ENCODE results near the gene ATP2A2.
"Not testable (repeated sequence)": the region's sequence is repeated elsewhere in the genome, so short reads cannot be mapped to it uniquely, and the experiment has no call there.

Gene ATP2A2

DNA sequence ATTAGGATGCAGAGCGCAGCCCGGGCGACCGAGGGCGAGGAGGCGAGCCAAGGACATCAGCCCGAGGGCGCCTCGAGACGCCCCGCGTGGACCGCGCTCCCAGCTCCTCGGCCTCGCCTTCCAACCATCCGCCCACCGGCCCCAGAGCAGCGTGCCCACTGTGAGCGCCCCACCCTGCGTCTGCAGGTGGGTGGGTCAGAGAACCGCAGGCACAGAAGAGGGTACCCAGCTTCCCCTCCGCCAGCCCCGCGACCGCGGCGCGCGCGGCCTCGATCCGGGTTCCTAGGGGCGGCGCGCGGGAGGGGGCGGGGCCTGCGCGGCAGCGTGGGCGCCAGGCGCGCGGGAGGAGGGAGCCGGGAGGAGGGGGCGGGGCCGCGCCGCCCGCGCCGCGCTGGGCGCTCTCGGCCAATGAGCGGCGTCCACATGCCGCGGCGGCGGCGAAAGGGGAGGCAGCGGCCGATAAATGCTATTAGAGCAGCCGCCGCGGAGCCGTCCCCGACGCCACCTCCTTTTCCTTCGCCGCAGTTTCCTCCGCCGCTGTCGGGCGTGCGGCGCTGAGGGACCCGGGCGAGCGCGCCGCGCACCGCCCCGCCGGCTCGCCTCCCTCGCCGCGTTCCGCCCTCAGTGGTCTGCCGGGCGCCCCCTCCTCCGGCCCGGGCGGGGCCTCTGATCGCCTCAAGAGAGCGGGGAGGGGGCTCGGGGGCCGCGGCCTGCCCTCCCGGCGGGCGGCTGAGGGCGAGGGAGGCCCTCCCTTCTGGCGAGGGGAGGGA lies at the start of gene ATP2A2:
TSS of gene ATP2A2 (plus strand) at position 469 of the 770 bp plus-strand sequence. CDS start 543 bp downstream, outside the sequence.
- DNase-seq: peak; percentile 91

DNA sequence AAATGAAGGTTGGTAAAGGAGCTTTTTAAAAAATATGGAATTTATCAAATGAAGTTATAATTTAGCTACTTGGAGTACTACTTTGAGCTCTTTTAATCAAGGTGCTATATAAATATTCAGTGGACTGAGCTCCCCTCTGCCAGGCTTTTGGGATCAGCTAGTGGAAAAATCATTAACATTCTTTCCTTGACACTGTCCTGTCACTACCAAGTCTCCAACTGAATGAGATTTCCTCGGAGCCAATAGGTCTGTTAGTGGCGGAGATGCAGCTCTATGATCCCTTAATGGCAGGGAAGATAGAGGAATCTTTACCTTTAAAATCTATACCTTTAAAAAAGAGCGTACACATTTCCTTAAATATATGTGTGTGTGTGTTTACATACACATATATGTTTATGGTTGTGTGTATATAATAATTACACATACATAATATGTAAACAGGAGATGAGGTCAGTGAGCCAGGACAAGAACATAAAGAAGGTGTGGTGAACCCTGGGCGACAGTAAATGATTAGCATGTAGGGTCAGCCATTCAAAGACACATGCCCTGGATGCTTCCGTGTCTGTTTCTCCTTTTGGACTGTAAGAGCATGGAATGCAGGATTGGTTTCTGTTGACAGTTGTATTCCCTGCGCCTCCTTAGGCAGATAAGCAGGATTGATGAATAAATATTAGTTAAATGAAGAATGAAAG lies 47.7 kb upstream of the ATP2A2 start:
- no peak for DNase-seq

DNA sequence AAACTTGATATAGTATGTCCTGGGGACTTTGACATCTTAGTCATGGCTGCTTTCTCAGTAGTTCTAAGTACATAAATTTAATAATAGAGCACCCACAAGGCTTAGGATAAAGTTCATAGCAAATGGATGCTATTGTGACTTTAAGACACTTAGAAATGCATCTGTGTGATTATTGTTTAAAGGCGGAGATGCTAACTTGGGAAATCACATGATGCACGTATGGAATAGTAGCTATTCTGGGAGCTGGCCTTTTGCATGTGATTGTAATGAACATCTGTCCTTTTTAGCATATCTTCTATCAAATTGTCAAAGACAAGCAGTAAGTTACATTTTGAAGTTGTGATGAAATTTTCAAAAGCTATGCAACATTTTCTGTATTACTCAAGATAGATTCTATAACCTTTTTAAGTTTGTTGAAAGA lies 46.7 kb upstream of the ATP2A2 start:
- DNase-seq: no peak

DNA sequence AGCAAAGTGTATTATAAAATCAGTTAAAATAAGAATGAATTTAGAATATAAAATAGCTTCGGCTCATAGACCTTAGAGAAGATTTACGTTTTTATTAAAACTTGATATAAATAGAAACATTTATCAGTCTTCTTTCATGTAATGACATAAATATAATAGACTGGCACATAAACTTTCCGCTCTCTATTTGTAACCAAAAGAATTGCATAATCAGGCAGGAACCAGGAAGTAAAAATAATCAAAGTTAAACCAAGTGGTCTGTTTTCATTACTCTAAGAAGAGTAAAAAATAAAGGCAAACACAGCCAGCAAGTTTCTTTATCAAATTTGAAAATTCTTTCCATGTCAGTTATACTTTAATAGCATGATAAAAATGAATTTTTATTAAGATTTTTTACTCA lies 46.3 kb upstream of the ATP2A2 start:
- DNase-seq: no peak

DNA sequence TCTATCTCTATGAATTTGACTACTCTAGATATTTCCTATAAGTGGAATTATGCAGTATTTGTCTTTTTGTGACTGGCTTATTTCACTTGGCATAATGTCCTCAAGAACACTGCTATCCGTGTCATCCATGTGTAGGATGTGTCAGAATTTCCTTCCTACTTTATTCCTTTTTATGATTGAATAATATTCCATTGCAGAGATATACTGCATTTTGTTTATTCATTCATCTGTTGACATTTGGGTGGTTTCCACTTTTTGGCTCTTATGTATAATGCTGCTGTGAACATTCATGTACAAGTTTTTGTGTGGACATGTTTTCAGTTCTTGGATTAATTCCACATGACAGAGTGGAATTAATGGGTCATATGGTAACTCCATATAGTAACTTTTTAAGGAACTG lies 45.7 kb upstream of the ATP2A2 start:
- DNase-seq: no peak

DNA sequence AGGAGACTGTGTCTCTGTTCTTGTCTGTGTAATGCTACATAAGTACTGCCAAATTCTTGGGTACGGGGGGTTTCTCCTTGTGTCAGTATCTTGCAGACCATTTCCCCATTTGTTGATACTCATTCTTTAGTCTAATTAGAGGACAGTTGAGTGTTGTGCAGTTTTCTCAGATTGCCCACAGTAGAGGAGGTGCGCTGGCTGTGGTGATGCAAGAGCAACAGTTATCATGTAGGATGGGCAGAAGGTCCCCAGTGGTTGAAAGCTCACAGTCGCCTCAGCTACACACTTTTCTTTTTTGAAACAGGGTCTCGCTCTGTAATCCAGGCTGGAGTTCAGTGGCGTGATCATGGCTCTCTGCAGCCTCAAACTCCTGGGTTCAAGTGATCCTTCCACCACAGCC lies 37.8 kb upstream of the ATP2A2 start:
- DNase-seq: no peak

DNA sequence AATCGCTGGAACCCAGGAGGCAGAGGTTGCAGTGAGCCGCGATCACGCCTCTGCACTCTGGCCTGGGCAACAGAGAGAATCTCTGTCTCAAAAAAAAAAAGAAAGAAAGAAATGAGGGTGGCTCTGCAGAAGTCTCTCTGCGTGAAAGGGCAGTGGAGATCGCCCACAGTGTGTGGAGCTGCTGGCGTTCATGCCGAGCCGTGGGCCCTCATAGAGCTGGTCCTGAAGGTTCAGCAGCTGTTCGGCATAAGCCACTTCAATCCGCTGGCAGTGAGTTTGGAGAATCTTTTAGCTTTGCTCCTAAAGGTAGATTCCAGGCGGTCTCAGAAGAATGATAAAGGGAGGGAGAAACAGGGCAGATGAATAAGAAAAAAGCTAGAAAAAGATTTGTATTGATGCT lies 36.7 kb upstream of the ATP2A2 start:
- DNase-seq: no peak

DNA sequence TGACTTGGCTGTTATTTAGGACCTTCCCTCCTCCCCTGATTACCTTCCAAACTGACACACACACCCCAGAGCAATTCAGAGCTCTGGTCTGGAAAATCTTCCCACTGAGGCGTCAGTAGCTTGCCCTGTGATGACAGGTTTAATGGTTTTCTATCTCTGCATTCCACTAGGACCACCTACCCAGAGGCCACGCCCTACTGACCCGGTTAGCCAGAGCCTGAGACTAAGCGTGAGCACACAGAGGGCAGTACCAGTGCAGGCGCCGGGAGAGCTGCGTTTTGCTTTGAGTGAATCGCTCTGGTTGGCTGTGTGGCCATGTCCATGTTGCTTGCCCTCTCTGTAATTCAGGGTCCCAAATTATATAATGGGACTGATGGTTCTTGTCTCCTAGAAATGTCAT lies 36.2 kb upstream of the ATP2A2 start:
- DNase-seq: no peak

DNA sequence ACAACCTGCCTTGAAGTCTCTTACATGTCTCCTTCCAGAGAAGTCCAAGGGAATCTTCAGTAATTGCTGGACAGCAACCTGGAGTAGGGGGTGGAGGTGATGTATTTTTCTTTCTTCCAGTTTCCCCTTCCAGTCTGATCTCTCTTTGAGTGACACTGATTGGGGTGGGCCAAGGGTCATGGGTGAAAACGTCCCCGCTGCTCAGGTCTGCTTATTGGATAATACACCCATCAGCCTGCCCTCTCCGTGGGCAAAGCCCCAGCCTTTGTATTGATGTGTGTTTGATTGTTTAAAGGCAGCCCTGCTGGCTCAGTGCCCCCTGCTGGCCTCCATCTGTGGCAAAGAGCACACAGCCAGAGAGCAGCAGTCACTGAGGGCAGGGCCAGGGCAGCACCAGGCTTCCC lies 35.7 kb upstream of the ATP2A2 start:
- DNase-seq: peak; percentile 45

DNA sequence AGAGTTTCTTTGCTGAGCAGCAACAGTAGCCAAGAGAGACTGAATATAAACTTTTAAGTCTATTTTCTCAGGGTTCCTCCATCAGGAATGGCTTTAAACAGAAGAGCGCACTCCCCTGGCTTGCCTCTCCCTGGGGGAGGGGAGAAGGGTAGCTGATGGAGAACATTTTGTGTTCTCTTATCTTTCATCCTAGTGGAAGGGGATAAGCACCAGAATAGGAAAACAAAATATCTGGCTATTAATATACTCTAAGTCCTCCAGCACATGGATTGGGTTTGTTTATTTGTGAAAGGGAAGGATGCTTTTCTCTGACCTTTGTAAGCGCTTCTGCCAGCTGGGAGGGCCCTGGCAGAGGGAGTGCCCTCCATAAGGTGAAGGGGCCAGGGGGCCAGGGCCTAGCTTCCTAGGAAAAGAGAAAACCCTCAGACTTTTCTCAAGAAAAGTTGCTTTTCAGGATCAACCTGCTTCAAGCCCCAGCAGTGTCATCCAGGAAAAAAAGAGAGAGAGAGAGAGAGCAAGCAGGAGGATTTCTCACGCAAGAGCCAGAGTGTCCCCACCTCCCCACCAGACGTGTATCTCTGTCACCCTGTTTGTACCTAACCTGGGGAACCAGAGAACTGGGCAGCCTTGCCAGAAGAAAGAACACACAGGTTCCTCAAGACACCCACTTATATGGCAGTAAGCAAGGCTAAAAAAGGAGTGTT lies 34.3 kb upstream of the ATP2A2 start:
- DNase-seq: no peak

DNA sequence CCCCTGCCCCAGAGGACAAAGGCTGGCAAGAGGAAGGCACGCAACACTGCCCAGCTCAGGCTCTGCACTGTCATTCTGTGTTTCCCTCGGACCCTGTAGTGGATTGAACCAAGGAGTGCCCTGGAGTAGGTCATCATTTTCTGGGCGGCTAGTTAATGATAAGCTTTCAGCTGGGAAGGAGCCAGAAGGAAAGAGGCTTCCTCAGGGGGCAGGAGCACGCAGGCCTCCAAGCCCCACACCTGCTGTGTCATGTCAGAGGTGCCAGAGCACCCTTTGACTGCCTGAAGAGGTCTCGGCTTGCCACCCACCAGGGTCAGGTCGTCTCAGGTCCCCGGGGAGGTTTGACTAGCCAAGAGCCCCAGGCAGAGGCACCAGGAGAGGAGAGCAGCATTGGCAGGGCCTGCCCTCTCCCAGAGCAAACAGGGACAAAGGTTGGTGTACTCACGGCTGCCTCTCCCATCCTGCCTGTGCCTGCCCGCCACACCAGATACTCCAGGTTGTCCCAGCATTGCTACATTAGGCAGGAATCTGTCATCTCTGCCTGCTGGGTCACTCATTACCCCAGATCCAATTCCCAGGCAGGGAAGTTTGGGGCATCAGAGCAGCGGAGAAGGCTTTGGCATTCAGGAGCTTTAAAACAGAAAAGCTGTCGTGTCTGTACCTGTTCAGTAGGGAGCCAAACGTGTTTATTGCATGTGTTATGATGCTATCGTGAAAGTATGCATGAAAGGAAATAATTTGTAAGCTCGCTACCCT lies 33.5 kb upstream of the ATP2A2 start:
- DNase-seq: no peak

DNA sequence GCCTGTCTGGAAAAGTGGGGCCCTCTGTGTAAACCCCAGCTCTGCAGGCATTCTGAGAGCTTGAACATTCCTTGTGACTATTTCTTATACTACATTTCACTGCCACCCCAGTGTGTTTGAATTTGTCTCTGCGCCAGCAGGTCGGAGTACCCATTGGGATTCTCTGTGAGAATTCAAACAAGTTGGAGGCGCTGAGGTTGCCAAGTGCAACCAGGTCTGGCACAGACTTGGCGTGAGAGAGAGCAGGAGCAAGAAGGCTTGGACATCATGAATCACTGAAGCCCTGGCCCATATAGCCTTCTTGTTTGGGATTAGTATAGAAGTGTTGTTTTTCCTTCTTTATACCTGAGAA lies 33.0 kb upstream of the ATP2A2 start:
- no peak for DNase-seq

DNA sequence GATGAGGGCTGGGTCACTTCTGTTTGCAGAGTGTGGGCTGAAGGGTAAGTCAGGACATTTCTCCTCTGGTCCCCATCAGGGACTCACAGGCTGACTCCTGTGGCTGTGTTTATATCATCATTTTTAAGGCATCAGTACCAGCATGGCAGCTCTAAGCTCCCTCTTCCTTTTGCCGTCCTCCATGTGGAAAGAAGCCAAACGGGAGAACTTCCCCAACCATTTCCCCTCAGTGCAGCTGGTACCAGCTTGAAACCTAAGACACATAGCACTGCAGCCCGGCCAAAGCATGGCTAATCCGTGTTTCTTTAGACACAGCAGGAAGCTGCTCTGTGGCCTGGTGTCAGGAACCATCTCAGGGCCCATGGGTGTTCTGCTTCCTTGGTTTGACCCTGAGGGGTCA lies 31.9 kb upstream of the ATP2A2 start:
- no peak for DNase-seq

DNA sequence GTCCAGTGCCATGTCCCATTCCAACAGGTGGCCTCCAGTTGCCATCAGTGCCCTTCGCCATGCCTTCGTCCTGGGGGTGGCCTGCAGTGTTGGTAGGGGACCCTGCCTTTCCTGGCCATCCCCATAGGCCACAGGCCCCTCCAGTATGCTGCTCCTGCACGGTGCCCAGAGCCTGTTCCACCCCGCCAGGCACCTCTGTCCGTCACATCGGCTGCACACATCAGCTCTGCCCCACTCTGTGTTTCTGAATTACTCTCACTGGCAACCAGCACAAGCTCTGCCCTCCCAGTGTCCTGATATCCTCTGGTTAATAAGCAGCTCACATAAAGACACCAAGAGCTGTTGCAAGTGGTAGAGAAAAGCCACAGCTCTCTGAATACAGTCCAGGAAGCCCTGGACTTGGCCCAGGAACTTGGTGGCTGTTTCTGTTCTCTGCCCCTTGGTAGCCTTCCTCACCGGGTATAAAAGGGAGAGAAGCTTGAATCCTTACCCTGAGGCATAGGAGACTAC lies 31.3 kb upstream of the ATP2A2 start:
- no peak for DNase-seq

DNA sequence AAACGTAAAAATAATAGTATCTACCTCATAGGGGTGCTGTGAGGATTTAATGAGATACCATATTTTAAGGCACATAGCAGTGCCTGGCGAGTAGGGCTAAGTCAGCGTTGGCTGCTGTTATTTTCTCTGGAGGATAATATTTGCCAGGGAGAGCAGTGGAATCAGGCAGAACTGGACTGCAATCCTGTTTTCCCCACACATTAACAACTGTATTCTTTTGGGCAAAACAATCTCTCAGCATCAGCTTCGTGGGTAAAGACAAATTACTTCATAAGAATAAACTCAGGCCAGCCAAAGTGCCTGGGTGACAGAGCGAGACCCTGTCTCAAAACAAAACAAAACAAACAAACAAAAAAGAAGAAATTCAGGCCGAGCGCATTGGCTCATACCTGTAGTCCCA lies 29.7 kb upstream of the ATP2A2 start:
- DNase-seq: no peak

DNA sequence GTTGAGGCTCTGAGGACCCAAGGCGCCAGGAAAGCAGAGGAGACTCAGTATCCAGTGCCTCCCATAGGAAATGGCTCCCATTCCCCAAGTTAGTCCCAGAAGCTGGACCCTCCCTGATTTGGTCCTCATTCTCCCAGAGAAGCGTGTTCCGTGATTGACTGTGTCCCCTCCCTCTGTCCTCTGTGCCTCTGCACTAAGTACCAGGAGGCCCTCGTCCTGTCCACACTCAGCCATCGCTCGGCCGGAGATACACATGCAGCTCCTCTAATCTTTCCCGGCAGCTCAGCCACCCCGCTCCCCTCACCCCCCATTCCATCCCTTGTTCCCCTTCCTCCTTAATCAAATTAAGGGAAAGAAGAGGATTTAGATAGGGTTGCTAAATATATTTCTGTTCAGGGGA lies 28.3 kb upstream of the ATP2A2 start:
- DNase-seq: no peak

DNA sequence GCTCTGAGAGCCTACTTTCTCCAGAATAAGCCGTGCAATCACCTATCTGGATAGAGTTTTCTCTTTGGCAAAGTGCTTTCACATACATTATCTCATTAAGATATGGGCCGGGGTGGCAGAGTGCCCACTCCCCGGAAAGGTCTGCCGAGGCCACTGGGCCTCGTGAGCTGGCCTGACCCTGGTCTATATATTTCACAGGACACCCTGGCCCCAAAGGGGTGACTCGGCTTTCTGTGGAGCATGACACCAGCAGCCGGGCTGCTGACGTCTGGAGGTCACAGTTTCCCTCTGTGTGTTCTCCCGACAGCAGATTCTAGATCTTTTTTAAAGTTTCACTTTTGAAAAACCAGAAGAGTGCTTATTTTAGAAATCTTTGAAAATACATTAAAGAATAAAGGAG lies 27.9 kb upstream of the ATP2A2 start:
- DNase-seq: no peak

DNA sequence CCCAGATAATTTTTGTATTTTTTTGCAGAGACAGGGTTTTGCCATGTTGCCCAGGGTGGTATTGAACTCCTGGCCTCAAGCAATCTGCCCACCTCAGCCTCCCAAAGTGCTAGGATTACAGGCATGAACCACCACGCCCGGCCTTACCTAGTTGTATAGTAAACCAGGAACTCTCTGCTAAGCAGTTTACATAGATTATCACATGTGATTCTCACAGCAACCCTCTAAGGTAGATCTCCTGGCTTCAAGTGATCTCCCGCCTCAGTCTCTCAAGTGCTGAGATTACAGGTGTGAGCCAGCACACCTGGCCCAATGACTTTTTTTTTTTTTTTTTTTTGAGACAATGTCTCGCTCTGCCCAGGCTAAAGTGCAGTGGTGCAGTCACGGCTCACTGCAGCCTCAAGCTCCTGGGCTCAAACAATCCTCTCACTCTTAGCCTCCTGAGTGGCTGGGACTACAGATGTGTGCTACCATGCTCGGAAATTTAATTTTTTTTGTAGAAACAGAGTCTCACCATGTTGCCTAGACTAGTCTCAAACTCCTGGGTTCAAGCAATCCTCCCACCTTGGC lies 26.0 kb upstream of the ATP2A2 start:
- DNase-seq: no peak

DNA sequence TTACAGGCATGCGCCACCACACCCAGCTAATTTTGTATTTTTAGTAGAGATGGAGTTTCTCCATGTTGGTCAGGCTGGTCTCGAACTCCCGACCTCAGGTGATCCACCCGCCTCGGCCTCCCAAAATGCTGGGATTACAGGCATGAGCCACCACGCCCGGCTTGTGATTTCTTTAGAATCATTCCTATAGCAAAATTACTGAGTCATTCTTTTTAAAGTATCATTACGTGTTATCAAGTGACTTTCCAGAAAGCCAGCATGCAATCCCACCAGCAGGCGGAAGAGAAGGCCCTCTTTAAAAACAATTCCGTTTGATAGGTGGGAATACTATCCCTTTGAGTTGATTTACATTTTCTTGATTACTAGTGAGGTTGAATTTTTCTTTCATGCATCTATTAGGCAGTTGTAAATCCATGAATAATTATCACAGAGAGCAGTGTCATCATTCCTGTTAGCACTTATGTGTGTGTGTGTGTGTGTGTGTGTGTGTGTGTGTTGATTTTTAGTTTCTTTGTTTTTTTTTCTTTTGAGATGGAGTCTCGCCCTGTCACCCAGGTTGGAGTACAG lies 25.1 kb upstream of the ATP2A2 start:
- DNase-seq: not testable (repeated sequence)

DNA sequence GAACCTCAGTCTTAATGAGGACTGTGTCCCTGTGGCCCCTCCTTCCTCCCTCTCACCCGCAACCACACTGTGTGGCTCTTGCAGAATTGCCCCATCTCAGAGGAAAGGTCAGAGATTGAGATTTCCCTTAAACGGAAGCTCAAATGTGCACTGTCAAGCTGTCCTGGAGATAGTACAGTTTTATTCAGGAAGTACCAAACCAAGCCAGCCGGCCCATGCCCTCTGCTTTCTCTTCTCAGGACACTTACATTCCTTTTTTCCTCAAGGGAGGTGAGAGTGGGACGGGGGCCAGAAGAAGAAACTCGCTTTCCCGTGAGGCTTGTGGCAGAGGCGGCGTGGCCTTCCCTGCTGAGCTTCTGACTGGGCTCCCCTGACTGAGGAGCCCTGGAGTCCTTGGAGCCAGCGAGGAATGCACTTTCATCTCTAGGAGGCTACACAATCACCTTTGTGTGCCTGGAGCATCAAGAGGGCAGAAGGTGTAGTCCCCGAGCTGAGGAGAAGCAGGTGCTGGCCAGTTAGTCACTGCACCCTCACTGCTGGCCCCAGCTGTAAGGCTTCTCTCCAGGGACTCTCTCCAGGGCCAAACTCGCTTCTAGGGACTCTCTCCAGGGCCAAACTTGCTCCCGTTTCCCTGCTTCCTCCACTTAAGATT lies 24.1 kb upstream of the ATP2A2 start:
- no peak for DNase-seq

DNA sequence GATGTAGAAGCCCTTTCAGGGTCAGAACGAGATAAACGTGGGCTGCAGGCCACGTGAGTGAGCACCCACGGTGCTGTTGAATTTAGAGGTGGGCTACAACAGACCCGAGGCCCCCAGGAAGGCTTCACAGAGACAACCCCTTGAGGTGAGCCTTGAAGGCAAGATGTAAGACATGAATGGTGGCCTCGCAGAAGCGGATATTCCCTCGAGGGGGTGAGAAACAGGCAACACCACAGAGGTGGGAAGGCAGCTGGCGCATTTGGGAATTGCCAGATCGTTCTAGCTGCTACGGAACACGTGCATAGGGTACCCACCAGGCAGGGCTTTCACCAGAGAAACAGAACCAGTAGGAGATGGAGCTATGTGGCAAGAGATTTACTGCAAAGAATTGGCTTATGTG lies 22.6 kb upstream of the ATP2A2 start:
- DNase-seq: no peak

Measured in activated CD4-positive, alpha-beta T cell treated with anti-CD3 and anti-CD28 coated beads, Interleukin-2, amount 50 U/mL, for 16 hours (primary cell).